Panc1 (cell line): Measurements from ENCODE around the gene KAT8. TPM values are rescaled to one million over a fixed set of nuclear protein-coding genes. Genes with fewer than 3 reads are reported as not detected.

ENCODE experiments used
- ATAC-seq: fragments of 200-7000 bp; cut with Tn5 transposase; 2 replicates; pipeline ENCODE4 v1.9.1; 2020; ENCODE audit warnings: mild to moderate bottlenecking, moderate library complexity
- BruUV-seq: library from RNA; stranded (reverse); fragments of 400-500 nt; replicated peaks from 2 replicates; lab custom pipeline; 2021; lab: Mats Ljungman, UMichigan
- CTCF ChIA-PET: fragments of 300-600 bp; sonication (Branson Sonifier 250); formaldehyde crosslinking; loops from one replicate; lab custom pipeline; 2022; ENCODE audit warnings: antibody characterized with exemption; lab: Charles Lee
- POLR2A ChIA-PET: fragments of 300-600 bp; sonication (Branson Sonifier 250); formaldehyde crosslinking; loops from one replicate; lab custom pipeline; 2022; ENCODE audit warnings: antibody characterized with exemption; lab: Charles Lee
- DNase-seq: peaks from one replicate; pipeline ENCODE4 v3.0.0-alpha.2; 2010; ENCODE audit warnings: low read depth, low spot score
- H3K27ac ChIP-seq: 2 replicates; pipeline ENCODE4 v1.5.1; 2011; ENCODE audit warnings: mild to moderate bottlenecking, low read length, inconsistent platforms
- H3K27me3 ChIP-seq: fragments of 200-500 bp; sonication (Bioruptor generic); 2 replicates; pipeline ENCODE4 v1.6.0; 2014; ENCODE audit warnings: low read length, inconsistent platforms; ENCODE audit not compliant: control insufficient read depth, insufficient read depth
- H3K36me3 ChIP-seq: fragments of 200-500 bp; sonication (Bioruptor generic); 2 replicates; pipeline ENCODE4 v1.5.1; 2014; ENCODE audit warnings: inconsistent platforms, mild to moderate bottlenecking, low read length, moderate library complexity; ENCODE audit not compliant: control insufficient read depth, insufficient read depth
- H3K4me1 ChIP-seq: 2 replicates; pipeline ENCODE4 v1.5.1; 2011; ENCODE audit warnings: inconsistent platforms, mild to moderate bottlenecking, low read length, moderate library complexity; ENCODE audit not compliant: control insufficient read depth, insufficient read depth
- H3K4me3 ChIP-seq, 2 experiments: 2 replicates each; pipeline ENCODE4 v1.5.1; 2011 to 2012; ENCODE audit warnings: low read depth in 2 of 2, low read length in 2 of 2, mild to moderate bottlenecking in 2 of 2, inconsistent platforms in 1 of 2, moderate library complexity in 1 of 2
- H3K9me3 ChIP-seq: fragments of 200-500 bp; sonication (Bioruptor generic); 2 replicates; pipeline ENCODE4 v1.5.1; 2014; ENCODE audit warnings: low read depth, mild to moderate bottlenecking, inconsistent platforms, low read length, moderate library complexity; ENCODE audit not compliant: control insufficient read depth, insufficient read depth
- CTCF ChIP-seq: fragments of 450-650 bp; IDR thresholded peaks from 2 replicates; pipeline ENCODE4 v1.5.1; 2017; ENCODE audit warnings: mild to moderate bottlenecking
- POLR2AphosphoS5 ChIP-seq: IDR thresholded peaks from 2 replicates; pipeline ENCODE4 v1.6.1; 2012; ENCODE audit warnings: mild to moderate bottlenecking, low read depth, low read length, moderate library complexity
- REST ChIP-seq, 2 experiments: IDR thresholded peaks; 2 replicates each; pipeline ENCODE4 v1.6.1; 2011 to 2012; ENCODE audit warnings: low read depth in 2 of 2, control low read depth in 1 of 2, low read length in 1 of 2, mild to moderate bottlenecking in 1 of 2, moderate library complexity in 1 of 2; ENCODE audit not compliant: insufficient read depth in 1 of 2
- SIN3A ChIP-seq: IDR thresholded peaks from 2 replicates; pipeline ENCODE4 v1.6.1; 2012; ENCODE audit warnings: low read depth, mild to moderate bottlenecking, low read length, moderate library complexity, borderline replicate concordance; ENCODE audit not compliant: insufficient read depth
- TCF7L2 ChIP-seq: IDR thresholded peaks from 2 replicates; pipeline ENCODE4 v1.6.1; 2011; ENCODE audit warnings: mild to moderate bottlenecking, low read depth, low read length, inconsistent platforms
- in situ Hi-C: cut with HindIII; loops from 2 replicates; pipeline ENCODE4 v1.10.0; 2016; ENCODE audit warnings: low sequenced_read_pairs, low pct_unique_long_range_greater_than_20kb
- intact Hi-C: fragments of 100-400 bp; cut with micrococcal nuclease; formaldehyde crosslinking; loops from one replicate; pipeline ENCODE4 v1.10.0; 2022; ENCODE audit not compliant: unreplicated experiment
- total RNA-seq: library from RNA; stranded (reverse); gene quantifications from one replicate; pipeline ENCODE4 v1.2.1, GENCODE V29; 2021; ENCODE audit not compliant: unreplicated experiment

KAT8 gene
- total RNA-seq, 1 experiment from 2014 or later = 48.3 TPM

DNA sequence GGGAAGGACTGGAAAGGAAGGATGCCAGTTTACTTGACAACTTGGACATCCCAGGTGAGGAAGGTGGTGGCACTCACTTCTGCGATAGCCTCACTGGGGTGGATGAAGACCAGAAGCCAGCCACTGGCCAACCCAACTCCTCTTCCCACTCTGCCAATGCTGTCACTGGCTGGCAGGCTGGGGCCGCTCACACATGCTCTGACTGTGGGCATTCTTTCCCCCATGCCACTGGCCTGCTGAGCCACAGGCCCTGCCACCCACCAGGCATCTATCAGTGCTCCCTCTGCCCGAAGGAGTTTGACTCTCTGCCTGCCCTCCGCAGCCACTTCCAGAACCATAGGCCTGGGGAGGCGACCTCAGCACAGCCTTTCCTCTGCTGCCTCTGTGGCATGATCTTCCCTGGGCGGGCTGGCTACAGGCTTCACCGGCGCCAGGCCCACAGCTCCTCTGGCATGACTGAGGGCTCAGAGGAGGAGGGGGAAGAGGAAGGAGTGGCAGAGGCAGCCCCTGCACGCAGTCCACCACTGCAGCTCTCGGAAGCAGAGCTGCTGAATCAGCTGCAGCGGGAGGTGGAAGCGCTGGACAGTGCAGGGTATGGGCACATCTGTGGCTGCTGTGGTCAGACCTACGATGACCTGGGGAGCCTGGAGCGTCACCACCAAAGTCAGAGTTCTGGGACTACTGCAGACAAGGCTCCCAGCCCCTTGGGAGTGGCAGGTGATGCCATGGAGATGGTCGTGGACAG, 38.7 kb upstream of the KAT8 start:
- in situ Hi-C loops (no loop called here), intact Hi-C loops (no loop called here)
- H3K4me3 ChIP-seq = no peak overlapping the region
- 0 out of 2 replicates have a peak, but pooled peaks cover 4% of the 10 kb centered on the region for H3K4me1 ChIP-seq
- no peaks in the 10 kb centered on the region for H3K9me3 ChIP-seq
- ATAC-seq (no peak), DNase-seq (no peak)
- CTCF ChIA-PET = no interaction called here
- no peak overlapping the region for H3K27ac ChIP-seq
- POLR2A ChIA-PET = no interaction called here
- no peaks in the 10 kb centered on the region for H3K27me3 ChIP-seq
- BruUV-seq = no TSS peak
- peaks cover 6% of the 10 kb centered on the region for H3K36me3 ChIP-seq
- TF ChIP-seq TCF7L2 = no peak

- in situ Hi-C loops = no loop called here
- ChIA-PET POLR2A (no interaction called here), CTCF (no interaction called here)
- Histone ChIP-seq H3K4me1 (0 out of 2 replicates have a peak, but pooled peaks cover 4% of the 10 kb centered on the region), H3K4me3 (no peak overlapping the region), H3K27ac (no peak overlapping the region), H3K9me3 (no peaks in the 10 kb centered on the region), H3K36me3 (peaks cover 4% of the 10 kb centered on the region), H3K27me3 (no peaks in the 10 kb centered on the region)
- no peak for TF ChIP-seq SIN3A
- no peak for TF ChIP-seq CTCF
- TF ChIP-seq TCF7L2 = no peak
- no peak for TF ChIP-seq POLR2AphosphoS5
- no peak for TF ChIP-seq REST (IDR thresholded peaks at IDR 0.05; ENCODE audit: insufficient read depth in 1 of 2, low read depth in 2 of 2, low read length in 1 of 2)
- no peak for ATAC-seq
- DNase-seq = no peak
- BruUV-seq = no TSS peak
- intact Hi-C loops = no loop called here
These were observed 38.0 kb upstream of the KAT8 start for GRCh38 chr16:31079342-31079944.

DNA sequence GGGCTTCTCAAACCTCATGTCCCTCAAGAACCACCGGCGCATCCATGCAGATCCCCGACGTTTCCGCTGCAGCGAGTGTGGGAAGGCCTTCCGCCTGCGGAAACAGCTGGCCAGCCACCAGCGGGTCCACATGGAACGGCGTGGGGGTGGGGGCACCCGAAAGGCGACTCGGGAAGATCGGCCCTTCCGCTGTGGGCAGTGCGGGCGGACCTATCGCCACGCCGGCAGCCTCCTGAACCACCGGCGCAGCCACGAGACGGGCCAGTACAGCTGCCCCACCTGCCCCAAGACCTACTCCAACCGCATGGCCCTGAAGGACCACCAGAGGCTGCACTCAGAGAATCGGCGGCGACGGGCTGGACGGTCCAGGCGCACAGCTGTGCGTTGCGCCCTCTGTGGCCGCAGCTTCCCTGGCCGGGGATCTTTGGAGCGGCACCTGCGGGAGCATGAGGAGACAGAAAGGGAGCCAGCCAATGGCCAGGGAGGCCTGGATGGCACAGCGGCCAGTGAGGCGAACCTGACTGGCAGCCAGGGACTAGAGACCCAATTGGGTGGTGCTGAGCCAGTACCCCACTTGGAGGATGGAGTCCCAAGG, 37.3 kb upstream of the KAT8 start:
- in situ Hi-C loops = no loop called here
- CTCF ChIA-PET = no interaction called here
- no peaks in the 10 kb centered on the region; the same call in none of the 2 replicates for H3K36me3 ChIP-seq

More for the DNA sequence above, 37.3 kb upstream of the KAT8 start:
- H3K4me3 ChIP-seq = no peak overlapping the region
- no peak for TF ChIP-seq TCF7L2
- TF ChIP-seq CTCF = no peak
- TF ChIP-seq POLR2AphosphoS5 = no peak
- no peak for TF ChIP-seq SIN3A
- TF ChIP-seq REST (IDR thresholded peaks at IDR 0.05; ENCODE audit: insufficient read depth in 1 of 2, low read depth in 2 of 2, low read length in 1 of 2) = no peak
- ATAC-seq (no peak), DNase-seq (no peak)
- H3K27me3 ChIP-seq = no peaks in the 10 kb centered on the region
- 0 out of 2 replicates have a peak, but pooled peaks cover 1% of the 10 kb centered on the region for H3K4me1 ChIP-seq
- H3K9me3 ChIP-seq = no peaks in the 10 kb centered on the region
- intact Hi-C loops = no loop called here
- BruUV-seq = no TSS peak
- H3K27ac ChIP-seq = no peak overlapping the region
- POLR2A ChIA-PET = no interaction called here
